Measurements from ENCODE around the gene MLLT3.
"Not testable (repeated sequence)": the region's sequence is repeated elsewhere in the genome, so short reads cannot be mapped to it uniquely, and the experiment has no call there.

MLLT3 gene

DNA sequence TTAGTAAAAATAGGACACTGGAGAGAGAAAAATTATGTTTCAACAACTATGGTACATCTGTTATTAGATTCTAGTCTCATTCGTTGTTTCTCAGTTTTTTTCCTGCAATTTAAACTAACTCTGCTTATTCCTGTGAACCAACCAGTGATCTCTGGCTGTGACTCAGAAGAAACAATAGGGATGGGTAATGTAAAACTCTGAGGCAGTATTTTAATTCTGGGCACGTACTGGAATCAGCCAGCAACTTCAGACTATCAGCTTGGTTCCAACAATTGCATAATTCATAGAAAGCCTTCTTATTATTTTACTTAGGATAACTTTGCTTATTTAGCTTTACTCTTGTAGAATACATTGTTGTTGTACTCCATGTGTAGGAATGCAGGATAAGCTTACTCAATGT lies 28.8 kb downstream of the MLLT3 start:
- DNase-seq: no peak

DNA sequence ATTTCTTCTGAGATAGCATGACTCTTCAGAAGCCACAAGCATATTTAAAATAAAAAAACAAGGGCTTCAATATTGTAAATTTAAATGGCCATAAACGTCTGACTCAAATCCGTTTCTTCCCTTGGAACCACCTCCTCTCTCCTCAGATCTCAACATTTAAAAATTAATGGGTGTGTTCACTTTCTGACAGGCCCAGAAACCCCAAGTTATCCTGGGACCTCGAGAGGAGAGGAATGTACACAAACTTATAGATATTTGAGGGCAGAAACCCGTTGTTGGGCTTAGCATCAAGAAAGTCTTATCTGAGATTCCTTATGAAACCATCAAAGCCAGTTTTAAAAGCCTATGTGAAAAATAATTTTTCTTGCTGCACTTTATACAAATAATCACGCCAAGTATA lies 29.2 kb downstream of the MLLT3 start:
- no peak for DNase-seq

DNA sequence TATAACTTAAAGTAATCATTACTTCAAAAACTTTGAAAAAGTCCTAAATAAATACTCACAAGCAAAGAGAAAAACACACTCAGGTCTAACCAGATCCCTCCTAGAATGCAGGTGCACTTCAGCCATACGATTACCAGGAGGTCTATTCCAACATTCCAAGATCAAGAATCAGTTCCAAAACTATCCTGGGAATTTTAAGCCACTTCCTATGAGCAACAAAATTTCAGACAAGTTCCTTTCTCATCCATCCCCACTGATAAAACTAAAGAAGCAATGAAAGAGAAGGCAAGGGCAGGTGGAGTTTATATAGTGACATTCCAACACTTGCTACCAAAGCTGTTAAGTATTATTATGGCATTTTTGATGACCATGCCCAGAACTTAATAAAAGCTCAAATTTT lies 29.6 kb downstream of the MLLT3 start:
- no peak for DNase-seq

DNA sequence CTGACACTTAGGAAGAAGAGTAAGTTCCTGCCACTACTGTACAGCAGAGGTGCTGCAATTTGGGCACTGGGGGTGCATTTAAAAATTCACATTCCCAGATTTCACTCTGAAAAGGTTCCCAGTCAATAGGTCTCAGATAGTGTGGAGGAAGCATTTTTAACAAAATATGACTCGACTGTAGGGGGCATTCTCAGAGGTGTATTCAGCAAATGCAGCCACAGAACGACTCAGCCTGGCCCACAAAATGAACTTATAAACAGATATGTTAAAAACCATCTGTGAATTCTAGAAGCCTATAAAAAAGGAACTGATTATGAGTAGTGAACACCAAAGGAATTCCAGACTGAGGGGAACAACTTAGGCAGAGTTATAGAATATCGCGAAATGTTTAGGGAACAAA lies 31.1 kb downstream of the MLLT3 start:
- no peak for DNase-seq

DNA sequence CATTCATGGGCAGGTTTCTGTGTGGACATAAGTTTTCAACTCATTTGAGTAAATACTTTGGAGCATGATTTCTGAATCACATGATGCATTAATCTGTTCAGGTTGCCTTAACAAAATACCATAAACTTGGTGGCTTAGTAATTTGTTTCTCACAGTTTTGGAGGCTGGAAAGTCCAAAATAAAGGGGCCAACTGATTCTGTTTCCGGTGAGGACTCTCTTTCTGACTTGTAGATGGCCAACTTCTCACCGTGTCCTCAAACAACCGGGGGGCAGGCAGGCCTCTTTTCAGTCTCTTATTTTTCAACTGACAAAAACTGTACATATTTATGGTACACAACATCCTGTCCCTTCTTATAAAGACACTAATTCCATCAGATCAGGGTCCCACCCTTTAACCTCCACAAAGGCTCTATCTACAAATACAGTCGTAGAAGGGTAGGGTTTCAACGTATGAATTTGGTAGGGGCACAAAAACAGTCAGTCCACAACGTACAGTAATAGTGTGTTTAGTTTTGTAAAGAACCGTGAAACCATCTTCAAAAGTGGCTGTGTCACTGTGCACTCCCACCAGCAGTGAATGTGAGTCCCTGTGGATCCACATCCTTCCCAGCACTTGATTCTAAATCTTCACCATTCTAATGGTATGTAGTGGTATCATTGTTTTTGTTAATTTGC lies 37.2 kb downstream of the MLLT3 start:
- no peak for DNase-seq

DNA sequence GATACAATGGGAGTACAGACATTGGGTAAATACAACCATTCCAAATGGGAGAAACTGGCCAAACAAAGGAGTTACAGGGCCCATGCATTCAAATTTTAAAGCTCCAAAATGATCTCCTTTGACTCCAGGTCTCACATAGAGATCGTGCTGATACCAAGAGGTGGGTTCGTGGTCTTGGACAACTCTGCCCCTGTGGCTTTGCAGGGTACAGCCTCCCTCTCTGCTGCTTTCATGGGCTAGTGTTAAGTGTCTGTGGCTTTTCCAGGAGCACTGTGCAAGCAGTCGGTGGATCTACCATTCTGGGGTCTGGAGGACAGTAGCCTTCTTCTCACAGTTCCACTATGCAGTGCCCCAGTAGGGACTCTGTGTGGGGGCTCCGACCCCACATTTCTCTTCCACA lies 39.2 kb downstream of the MLLT3 start:
- not testable (repeated sequence) for DNase-seq

DNA sequence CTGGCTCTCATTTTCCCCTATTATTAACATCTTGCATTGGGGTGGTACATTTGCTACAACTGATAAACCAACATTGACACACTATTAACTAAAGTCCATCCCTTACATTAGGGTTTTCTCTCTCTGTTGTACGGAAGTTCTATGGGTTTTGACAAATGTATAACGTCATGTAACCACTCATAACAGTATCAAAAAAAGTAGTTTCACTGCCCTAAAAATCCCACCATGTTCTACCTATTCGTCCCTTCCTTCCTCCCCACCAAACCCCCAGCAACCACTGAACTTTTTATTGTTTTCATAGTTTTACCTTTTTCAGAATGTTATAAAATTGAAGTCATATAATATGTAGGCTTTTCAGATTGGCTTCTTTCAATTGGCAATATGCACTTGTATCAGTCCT lies 40.1 kb downstream of the MLLT3 start:
- no peak for DNase-seq

DNA sequence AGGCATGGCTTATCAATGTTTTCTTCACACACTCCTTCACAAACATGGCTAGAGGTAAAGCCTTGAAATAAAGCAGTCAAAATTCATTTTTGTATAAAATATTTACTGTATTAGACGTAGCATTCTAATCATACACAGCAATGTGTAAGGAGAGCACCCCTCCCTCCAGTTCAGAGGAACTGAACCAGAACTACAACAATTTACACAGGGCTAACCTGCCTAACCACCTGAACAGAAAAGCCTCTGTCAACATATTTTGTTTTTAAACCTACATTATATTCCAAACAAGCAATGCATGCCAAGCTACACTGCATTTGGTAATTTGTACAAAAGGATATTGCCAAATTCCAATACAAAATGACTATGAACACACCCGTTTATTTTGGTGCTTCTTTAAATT lies 41.6 kb downstream of the MLLT3 start:
- DNase-seq: no peak

DNA sequence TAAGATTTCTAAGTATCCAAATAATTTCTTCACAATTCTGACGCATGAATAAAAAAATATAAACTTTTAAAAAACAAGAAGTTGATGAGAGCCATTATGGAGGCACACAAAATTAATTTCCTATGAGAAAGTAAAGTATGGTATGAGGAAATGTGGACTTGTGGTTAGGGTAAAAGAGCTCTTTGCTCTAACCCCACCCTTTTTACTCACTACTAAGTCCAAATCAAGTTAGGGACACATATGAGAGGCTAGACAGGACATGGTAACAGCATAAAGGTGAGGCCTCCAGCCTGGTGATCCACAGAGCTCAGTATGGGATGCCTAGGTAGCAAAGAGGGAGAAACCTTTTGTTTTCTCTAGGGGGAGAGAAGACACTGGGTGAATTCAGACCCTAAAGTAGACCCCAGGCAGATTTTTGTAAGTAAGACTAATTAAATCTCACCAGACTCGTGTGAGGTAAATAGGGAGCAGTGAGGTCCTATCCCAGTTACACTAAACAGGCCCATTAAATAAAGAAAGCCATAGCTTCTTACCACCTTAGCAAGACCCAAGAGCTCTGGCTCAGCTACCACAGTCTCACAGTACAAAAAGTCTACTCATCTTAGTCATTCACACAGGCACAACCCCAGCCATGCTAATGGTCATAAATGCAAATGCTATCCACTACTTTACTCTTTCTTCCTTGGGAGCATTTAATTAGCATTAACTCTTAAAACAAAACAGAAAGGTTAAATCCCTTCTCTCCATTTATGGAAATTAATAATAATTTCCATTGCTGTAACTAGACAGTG lies 42.6 kb downstream of the MLLT3 start:
- DNase-seq: no peak

DNA sequence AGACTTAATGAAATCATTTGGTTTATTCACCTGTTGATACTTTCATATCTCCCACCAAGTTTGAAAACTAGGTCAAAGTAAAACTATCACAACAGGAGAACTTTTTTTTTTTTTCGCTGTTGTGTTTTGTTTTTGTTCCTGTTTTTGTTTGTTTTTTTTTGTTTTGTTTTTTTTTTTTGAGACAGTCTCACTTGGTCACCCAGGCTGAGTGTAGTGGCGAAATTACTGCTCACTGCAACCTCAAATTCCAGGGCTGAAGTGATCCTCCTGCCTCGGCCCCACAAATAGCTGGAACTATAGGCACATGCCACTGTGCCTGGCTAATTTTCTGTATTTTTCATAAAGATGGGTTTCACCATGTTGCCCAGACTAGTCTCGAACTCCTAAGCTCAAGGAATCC lies 49.3 kb downstream of the MLLT3 start:
- no peak for DNase-seq

DNA sequence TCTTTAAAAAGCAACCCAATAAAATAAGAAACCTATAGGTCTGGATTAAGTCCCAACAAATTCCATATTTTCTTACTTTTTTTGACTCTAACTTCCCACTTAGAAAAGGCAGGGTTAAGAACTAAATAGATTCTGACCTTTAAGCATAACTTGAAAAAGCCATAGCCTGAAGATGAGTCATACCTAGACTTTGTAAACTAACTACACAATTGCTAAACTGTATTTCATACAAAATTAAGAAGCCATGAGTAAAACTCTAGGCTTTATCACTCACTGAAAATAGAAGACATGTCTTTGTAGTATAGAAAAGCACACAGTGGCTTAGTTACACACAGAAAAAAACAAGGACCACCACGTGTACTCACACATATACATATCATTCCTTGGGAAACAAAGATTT lies 51.5 kb downstream of the MLLT3 start:
- no peak for DNase-seq

DNA sequence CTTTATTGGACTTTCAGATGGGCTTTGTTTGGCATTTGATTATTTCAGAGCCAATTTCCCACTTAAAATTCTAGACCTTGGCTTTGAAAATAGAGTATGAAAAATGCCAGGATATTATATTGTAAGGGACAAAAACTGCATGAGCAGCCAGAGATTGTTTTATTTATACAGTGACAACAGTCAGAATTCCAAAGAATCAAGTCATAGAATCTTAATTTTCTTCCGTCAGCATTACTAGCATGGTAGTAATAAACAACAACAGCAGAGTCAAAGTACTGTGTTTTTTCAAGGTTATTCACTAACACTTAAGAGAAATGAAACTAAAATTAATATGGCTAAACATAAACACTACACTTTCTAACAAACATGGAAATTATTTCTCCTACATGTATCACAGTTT lies 52.2 kb downstream of the MLLT3 start:
- no peak for DNase-seq

DNA sequence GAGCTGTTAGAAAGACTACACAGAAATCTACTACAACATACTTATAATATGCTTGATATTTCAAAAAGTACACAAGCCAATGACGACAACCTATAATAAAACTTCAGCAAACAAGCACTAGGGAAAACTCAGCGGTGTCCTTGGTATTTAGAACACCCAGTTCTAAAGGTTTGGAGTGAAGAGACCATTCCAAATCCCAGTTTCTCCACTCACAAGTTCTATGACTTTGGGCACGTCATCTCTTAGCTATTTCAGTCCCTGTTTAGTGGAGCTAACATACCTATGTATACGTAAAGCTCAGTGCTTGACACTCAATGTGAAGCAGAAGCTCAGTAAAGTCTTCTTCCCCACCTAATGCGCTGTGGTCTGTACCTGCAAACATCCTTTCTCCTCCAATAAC lies 52.8 kb downstream of the MLLT3 start:
- no peak for DNase-seq

DNA sequence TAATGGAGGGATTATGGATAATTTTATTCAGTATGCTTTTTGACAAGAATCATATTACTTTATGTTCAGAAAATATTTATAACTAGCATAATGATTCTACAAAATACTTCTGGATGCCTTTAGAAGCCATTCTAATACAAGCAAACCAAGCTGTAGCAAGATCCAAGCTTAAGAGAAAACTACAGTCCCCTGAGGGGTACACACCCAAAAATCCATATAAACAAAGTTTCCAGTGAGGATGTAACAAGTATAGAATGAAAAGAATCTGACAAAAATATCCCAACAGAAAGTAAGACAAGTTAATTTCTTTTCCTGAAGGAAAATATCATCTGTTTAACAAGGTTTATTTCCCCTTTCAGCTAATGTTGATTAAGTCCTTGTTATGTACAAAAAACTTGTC lies 53.9 kb downstream of the MLLT3 start:
- no peak for DNase-seq

DNA sequence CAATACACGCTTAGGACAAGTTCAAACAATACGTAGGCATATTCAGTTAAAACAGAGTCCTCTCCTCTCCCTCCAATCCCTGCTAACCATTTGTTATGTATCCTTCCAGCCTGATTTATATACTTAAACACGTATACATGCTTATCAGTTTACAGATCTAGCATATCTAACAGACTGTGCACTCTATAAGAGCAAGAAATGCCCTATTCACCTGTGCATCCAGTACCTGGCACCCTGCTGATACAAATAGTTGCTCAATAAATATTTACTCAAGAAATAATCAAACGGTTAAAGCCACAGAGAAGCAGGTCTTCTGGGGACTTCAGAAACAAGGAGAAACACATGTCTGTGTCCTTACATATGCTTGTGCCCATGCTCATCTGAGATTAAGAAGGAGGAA lies 55.9 kb downstream of the MLLT3 start:
- DNase-seq: no peak

DNA sequence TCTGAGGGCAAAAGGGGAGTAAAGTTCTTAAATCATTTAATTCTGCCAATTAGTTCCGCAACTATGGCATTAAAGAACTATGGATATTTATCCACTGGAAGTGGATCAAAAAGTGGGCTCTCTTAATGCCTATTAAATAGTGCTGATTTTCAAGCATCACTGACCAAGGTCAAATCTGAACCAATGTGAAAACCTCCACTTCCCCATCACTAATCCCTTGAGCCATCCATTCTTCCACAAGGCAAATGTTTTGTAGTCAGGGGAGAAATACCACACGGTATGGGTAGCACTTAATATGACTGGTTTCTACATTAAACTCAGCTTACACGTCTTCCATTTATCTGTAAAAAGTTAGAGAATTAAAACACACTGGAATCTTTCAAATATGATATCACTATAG lies 57.6 kb downstream of the MLLT3 start:
- no peak for DNase-seq

DNA sequence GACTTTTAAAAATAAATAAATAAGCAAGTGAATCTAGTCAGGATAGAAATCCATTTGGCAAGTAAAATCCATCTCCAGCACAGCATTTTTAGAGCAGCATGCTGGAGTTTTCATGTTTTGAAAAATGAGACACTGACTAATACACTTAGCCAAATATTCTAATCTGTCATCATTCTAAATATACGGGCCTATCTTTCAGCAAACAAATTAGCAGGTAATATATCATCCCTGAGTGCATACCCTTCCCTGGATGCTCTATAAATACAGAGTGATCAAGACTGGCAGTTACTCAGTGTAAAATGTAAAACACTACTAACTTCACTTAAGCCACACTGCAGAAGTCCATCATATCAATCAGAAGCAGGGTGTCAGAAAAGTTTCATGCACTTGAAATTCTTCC lies 58.4 kb downstream of the MLLT3 start:
- no peak for DNase-seq

DNA sequence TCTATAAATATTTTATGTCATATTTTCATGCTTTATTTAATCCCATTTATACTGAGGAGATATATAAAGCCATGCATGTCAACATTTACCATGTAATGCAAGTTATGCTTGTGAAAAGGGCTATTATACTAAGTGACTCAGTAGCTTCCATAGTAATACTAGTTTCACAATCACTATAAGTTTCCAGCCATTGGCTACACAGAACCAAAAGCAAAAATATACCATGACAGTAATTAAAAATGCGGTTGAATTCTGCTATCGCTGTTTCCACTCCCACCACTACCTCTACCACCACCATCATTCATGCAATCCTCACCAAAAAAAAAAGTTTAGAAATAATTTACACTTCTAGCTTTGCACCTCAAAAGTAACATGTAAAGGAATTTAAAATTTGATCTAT lies 60.2 kb downstream of the MLLT3 start:
- DNase-seq: no peak

DNA sequence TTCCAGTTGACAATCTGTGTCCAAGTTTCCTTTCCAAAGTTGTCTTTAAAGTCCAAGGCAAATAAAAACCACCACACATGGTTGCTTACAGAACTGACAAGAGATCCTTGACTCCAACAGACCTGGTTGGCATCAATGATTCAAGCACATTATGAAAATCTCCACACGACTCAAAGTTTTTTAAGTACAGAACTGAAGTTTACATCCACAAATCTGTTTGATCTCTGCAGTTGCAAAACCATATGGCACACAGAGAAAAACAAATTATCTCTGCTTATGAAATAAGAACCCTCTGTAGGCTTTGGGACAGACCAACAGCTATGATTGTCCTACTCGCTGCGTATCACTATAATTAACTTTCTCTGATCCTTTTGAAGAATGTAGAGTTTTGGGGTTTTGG lies 60.8 kb downstream of the MLLT3 start:
- DNase-seq: no peak

DNA sequence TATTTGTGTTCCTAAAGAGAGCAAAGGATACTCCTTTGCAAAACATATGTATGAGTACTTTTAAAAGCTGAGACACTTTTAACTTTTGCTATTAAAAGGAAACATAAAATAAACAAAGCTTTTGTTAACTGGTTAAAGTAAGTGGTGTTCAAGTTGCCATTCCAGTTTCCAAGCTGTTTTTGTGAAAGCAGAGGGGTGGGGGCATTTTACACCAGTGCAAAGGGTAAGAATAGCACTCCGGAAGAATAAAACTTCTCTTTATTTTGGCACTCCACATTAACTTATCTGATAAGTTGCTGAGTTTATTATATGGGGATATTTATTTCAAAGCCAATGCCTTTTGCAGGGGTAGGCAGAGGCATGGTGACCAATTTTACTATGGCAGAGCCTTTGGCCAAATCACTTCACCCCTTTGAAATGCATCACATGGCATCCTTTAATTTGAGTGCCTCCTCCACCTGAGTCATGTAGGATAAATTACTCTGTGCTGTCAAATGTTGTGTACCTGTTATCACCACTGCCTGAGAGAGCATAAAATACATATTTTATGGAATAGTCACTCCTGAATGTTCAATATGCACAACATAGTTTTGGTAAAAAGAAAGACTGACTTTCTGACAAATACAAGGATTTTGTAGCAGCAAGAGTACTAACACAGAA lies 62.9 kb downstream of the MLLT3 start:
- DNase-seq: no peak

DNA sequence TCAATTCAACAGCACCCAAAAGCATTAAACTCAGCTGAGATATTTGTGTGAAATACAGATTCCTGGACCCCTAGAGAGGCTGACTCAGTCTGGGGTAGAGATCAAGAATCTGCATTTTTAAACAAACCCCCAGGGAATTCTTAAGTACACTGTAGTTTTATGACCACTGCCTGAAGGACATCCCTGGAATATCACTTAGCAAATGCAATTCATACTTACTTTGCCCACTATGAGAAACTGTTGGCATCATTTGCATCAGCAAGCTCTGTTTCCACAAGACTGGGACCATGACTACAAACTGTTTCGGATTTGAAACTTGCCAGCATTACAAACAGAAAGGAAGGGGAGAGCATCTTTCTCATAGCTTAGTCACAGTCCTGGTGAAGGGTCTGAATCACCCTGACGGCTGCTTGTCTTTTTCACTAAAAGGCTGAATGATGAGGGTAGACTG lies 63.7 kb downstream of the MLLT3 start:
- peak; percentile 12 for DNase-seq

DNA sequence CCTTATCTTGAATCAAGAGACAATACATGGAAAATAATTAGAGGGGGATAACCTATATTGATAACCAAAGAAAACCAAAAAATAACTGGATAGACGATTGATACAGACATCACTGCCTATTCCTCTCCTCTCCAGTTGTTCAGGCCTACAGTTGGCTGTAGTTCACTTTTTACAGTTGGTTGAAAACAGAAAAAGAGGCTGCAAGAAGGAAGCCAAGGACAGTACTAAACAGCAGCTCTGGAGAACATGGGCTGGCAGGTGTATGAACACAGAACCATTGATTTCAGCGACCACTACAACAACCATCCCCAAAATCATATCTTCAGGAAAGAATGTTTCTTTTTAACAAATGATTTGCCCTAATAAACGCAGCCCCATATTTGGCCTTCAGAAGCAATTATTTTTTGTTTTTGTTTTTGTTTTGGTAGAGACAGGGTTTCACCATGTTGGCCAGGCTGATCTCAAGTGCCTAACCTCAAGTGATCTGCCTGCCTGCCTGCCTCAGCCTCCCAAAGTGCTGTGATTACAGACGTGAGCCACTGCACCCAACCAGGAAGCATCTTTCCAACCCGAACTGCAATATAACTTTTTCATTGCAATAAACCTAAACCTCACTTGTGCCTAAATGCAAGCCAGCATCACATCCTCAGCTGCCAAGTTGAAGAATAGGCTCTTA lies 64.3 kb downstream of the MLLT3 start:
- no peak for DNase-seq

DNA sequence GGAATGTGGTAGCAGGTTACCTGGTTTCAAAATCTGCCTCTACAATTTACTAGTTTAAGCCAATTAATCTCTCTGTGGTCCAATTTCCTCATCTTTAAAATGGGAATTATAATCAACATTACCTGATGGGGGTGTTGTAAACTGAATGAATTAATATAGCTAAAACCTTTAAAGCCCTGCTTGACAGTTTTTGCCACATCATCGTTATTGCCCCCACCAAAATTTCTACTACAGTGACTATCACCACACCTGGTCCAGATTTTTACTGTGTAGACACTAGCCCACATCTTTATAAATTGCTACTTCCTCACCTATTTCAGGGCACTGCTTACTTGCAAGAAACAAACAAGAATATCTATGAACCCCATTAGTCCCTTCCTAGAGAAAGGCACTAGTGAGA lies 65.0 kb downstream of the MLLT3 start:
- no peak for DNase-seq
